SHP77 treated with DMSO at 0.1 percent for 48 hours (cell line): ENCODE results near the gene OGA.
"Not testable (repeated sequence)": the region's sequence is repeated elsewhere in the genome, so short reads cannot be mapped to it uniquely, and the experiment has no call there.

Experiments
- DNase-seq: peaks from one replicate; lab custom pipeline; 2025; lab: John Stamatoyannopoulos, UW

Gene OGA

GRCh38 chr10:101797403-101798059 lies 20.7 kb downstream of the OGA start:
- DNase-seq, result no peak

DNA sequence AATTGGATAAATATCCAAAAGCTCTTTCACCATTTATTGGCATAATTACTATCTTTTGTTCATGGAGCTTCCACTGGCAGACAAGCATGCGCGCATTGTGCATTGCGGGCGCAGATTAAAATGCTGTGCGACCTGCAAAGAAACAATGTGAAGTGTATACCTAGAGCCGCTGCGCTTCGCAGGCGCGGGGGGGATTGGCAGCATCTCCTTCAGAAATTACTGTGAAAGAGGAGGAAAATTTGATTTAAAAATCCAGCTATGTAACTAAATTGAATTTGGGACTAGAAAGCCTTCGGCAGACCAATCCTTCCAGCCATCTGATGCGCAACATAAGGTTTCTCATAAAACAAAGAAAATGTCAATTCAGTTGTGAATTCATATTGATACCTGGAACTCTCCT lies 24.7 kb downstream of the OGA start:
- DNase-seq, result no peak

GRCh38 chr10:101789686-101790085 lies 28.6 kb downstream of the OGA start:
- DNase-seq, result no peak

DNA sequence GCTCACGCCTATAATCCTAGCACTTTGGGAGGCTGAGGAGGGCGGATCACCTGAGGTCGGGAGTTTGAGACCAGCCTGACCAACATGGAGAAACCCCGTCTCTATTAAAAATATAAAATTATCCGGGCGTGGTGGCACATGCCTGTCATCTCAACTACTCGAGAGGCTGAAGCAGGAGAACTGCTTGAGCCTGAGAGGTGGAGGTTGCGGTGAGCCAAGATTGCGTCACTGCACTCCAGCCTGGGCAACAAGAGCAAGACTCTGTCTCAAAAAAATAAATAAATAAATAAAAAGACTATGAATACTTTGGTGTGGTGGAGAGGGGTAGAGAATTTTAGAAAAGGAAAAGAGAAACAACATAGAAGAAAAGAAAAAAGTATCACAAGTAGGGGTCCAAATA lies 29.0 kb downstream of the OGA start:
- not testable (repeated sequence) for DNase-seq

GRCh38 chr10:101785801-101786200 lies 32.4 kb downstream of the OGA start:
- no peak for DNase-seq

GRCh38 chr10:101784558-101784957 lies 33.7 kb downstream of the OGA start:
- no peak for DNase-seq

- DNase-seq, result no peak
Measured at GRCh38 chr10:101783736-101784118, 34.5 kb downstream of the OGA start.

DNA sequence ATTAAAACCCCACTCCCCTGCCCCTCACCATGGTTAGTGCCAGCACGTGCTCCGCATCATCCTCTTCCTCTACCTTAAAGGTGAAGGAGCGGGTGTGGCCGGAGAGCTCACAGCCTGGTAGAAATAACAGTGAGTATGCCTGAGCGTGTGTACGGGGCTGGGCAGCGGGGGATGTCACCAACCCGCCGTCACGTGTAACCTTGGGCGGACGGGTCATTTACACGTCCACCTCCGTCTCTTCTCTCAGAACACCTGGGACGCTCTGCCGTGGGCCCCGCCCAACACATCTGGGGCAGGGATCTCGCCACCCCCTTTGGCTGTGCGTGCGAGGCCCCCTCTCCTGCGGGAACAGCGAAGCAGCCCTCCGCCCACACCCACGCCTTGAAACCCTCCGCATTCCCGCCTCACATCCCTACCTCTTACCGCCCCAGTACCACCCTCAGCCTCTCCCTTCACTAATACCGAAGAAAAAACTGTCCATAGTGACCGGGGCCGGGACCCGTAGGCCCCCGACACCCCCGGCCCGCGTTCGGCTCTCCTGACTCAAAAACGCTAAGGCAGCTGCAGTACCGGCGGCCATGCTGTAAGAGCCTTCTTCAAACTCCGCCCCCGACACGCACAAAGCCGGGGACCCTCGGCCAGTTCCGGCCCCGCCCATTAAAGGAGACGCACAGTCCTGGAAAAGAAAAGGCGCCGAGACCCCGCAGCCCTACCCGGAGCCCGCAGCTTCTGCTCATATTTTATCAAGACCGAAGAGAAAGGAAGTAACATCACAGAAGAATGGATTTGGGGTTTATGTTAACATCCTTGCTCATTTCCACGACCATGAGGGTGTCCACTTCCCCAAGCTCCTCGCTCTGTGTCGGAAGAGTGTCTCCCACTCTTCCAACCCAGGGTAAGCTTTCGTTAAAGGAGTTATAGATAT lies 35.2 kb downstream of the OGA start, which contains the start of gene NPM3:
TSS of gene NPM3 (minus strand) at position 636 of the 925 bp plus-strand sequence. CDS start at position 580, 56 bp downstream.
- DNase-seq, result peak; percentile 49

GRCh38 chr10:101781984-101782810 lies 36.0 kb downstream of the OGA start:
- no peak for DNase-seq

- DNase-seq, result no peak
Measured at GRCh38 chr10:101781655-101781983, 36.6 kb downstream of the OGA start.

GRCh38 chr10:101780818-101781654 lies 37.2 kb downstream of the OGA start:
- DNase-seq, result no peak

DNA sequence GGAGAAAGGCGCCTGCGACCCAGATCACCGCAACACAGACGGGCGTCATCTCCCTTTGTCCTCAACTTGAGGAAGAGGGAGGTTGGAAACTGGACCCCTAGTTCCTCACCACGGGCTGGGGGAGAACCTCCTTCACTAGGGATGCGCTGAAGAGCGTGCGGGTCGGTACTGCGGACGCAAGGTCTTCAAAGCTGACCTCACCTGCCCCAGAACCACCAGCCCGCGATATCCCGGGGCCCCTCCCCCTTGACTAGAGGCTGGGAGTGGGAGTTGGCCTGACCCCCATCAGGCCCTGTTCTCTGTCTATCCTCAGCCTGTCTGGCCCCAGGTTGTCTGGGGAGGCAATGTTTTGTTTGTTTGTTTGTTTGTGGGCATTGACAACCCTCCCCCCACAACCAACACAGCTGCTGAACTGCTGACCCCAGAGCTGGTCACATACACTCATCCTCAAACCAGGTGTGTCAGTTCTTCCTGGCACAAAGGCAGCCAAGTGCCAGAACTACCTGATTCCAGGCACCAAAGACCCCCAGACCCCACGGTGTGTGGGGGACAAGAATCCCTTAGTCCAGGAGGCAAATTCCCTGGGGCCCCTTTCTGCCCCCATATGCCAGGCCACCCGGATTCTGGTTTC lies 37.9 kb downstream of the OGA start:
- no peak for DNase-seq

- DNase-seq, result no peak
Measured at GRCh38 chr10:101779544-101780186, 38.6 kb downstream of the OGA start.

DNA sequence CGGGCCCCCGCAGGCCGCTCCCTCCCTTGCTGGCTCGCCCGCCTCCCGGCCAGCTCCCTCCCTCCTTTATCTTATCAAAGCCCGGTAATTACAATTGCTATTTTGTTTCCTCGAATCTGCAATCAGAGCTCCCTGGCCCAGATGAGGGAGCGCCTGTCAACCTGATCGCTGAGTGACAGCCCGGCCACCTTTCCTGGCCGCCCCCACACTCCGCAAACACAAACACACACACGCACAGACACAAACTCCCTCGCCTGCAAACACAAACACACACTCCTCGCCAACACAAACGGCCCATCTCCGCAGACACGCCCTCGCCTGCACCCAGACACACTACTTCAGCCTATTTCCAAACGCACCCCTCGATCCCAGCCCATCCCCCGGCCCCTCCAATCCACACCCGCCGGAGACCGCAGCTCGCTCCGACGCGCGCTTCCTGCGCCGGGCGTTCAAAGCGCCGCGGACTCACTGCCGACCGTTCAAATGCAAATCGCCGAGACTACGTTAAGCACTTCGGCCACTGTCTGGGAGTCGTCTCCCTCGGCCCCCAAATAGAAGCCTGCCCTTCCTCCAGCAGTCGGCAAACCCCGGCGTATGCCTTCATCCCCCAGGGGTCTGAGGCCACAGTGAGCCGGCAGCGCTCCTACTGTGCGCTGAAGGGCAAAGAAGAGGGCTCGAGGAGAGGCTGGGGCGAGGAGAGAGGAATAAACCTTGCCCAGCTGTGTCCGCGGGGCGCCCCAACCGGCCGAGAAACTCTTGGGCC lies 39.3 kb downstream of the OGA start:
- no peak for DNase-seq

DNA sequence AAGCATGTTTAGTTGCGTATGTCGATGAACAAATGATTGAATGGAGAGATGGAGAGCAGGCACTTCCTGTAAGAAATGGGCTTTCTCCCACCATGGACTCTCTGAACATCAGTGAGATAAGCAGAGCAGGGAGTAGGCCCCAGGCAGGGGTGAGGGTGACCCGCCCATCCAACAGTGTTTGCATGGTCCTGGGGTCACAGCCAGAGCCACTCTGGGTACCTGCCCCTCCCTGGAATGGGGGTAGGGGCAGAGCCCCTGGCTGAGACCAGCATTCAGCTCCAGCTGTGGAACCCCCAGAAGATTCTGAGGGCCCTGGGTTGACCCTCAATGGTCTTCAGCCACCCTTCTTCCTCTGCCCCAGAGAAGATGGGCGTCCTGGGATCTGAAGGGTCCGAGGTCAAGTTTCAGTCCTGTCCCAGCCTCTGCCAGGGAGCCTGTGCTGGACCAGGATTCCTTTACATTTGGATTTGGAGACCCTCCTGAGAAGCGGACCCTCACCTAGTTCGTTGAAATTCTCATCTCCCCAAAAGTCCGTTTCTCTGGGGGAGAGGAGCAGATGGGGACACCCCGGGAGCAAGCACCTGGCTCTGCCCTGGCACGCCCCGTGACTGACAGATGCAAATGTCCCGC lies 40.0 kb downstream of the OGA start:
- no peak for DNase-seq

DNA sequence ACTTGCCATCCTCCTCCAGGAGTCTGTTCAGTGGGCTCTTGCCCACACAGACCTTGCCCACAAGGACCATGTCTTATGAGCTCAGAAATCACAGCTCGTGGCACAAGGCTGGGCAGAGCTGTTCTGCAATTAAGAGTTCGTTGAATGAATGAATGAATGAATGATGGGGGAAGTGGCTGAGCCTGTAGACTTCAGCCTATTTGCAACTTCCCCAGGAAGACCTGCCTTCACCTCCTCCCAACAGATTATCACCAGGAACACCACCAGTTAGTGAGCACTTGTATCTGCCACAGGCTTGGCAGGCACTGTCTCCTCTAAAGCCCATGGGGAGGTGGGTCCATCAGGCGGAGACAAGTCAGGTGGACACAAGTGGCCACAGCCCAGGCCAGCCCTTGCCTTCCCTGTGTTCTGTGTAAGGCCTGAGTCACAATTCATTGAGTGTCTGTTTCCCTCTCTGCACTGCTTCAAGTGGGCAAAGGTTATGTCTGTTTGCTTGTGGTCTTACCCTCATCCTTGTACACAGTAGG lies 40.6 kb downstream of the OGA start:
- no peak for DNase-seq

GRCh38 chr10:101776161-101776817 lies 42.0 kb downstream of the OGA start:
- no peak for DNase-seq
